ENCODE measurements around the gene MMP14. TPM values are rescaled to one million over a fixed set of nuclear protein-coding genes. Genes with fewer than 3 reads are reported as not detected.

MMP14 gene
- total and polyA plus RNA-seq, 12 donors, result 13.6 to 43.3 (median 21.8) TPM

- WGBS, 2 donors, result 60% methylated on average over 6 of the region's 6 CpGs
- H3K27me3 ChIP-seq, result no peaks in the 10 kb centered on the region
- no peaks in the 10 kb centered on the region for H3K36me3 ChIP-seq
- H3K27ac ChIP-seq, result no peak overlapping the region
- no peak overlapping the region for H3K4me3 ChIP-seq
- DNase-seq (no peak), ATAC-seq (no peak)
- intact Hi-C loops (cut with DNase I), result no loop called here
- H3K4me1 ChIP-seq, result peaks cover 0 to 17% (median 8%) of the 10 kb centered on the region in 9 donors
- TF ChIP-seq, protein P1, sequence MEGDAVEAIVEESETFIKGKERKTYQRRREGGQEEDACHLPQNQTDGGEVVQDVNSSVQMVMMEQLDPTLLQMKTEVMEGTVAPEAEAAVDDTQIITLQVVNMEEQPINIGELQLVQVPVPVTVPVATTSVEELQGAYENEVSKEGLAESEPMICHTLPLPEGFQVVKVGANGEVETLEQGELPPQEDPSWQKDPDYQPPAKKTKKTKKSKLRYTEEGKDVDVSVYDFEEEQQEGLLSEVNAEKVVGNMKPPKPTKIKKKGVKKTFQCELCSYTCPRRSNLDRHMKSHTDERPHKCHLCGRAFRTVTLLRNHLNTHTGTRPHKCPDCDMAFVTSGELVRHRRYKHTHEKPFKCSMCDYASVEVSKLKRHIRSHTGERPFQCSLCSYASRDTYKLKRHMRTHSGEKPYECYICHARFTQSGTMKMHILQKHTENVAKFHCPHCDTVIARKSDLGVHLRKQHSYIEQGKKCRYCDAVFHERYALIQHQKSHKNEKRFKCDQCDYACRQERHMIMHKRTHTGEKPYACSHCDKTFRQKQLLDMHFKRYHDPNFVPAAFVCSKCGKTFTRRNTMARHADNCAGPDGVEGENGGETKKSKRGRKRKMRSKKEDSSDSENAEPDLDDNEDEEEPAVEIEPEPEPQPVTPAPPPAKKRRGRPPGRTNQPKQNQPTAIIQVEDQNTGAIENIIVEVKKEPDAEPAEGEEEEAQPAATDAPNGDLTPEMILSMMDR (IDR thresholded peaks at IDR 0.05), result peak in 3 of 9 donors; percentile 16 to 35 (median 22)
- H3K9me3 ChIP-seq, result no peaks in the 10 kb centered on the region
These were observed 29.3 kb downstream of the MMP14 start for GRCh38 chr14:22865424-22866405.

GRCh38 chr14:22866874-22867273 lies 30.5 kb downstream of the MMP14 start:
- H3K36me3 ChIP-seq, result no peaks in the 10 kb centered on the region
- H3K9me3 ChIP-seq, result no peaks in the 10 kb centered on the region
- H3K27ac ChIP-seq, result no peak overlapping the region
- H3K4me3 ChIP-seq, result no peak overlapping the region
- H3K4me1 ChIP-seq, result peaks cover 0 to 21% (median 11%) of the 10 kb centered on the region in 9 donors
- TF ChIP-seq, protein P1 (IDR thresholded peaks at IDR 0.05), result no peak
- H3K27me3 ChIP-seq, result no peaks in the 10 kb centered on the region
- intact Hi-C loops (cut with DNase I), result no loop called here
- ATAC-seq (no peak), DNase-seq (no peak)
- WGBS, 2 donors, result 96 to 97% methylated on average over 5 of the region's 5 CpGs

- ATAC-seq (peak in 7 of 8 donors; percentile 1 to 26 (median 19)), DNase-seq (no peak)
- H3K36me3 ChIP-seq, result peaks cover 0 to 29% (median 21%) of the 10 kb centered on the region in 9 donors
- no peaks in the 10 kb centered on the region for H3K27me3 ChIP-seq
- H3K4me1 ChIP-seq, result peaks cover 2 to 33% (median 21%) of the 10 kb centered on the region in 9 donors
- peak overlapping the region; percentile 23 to 97 (median 86) for H3K4me3 ChIP-seq
- no peaks in the 10 kb centered on the region for H3K9me3 ChIP-seq
- TF ChIP-seq, protein P1 (IDR thresholded peaks at IDR 0.05), result no peak
- intact Hi-C loops (cut with DNase I), result loop anchor here in 2 of 10 donors (5.0 kb wide), 1 partner anchor 46 kb away; the partner anchor contains the start of gene RBM23 (in 2 of the 2)
- H3K27ac ChIP-seq, result peak overlapping the region; percentile 95 to 99 (median 98)
- 3 to 6% methylated on average over 1 of the region's 1 CpG for WGBS, 2 donors
These were observed 34.4 kb downstream of the MMP14 start for GRCh38 chr14:22870811-22871223.

- DNase-seq, result peak; percentile 92 to 95
- Histone ChIP-seq H3K4me3 (peak within 1 kb of the TSS; percentile 74 to 97 (median 90)), H3K9me3 (no peaks in the 10 kb centered on the region), H3K4me1 (peaks cover 2 to 30% (median 24%) of the 10 kb centered on the region in 9 donors), H3K27me3 (no peaks in the 10 kb centered on the region), H3K36me3 (peaks cover 0 to 35% (median 27%) of the 10 kb centered on the region in 9 donors), H3K27ac (peak within 1 kb of the TSS; percentile 95 to 99 (median 98))
- TF ChIP-seq, protein P1 (IDR thresholded peaks at IDR 0.05), result peak in 1 of 9 donors; percentile 7
- ATAC-seq, result peak; percentile 95 to 97 (median 96)
- intact Hi-C loops (cut with DNase I), result loop anchor here in 2 of 10 donors (2.0 to 5.0 kb wide), 2 partner anchors 29 to 46 kb away; partner anchors contain the start of gene RBM23 (in 2 of the 2)
- 0% methylated on average over 49 to 50 of the region's 50 CpGs for WGBS, 2 donors
These were observed 35.0 kb downstream of the MMP14 start, which contains the start of gene LRP10 for GRCh38 chr14:22871224-22872032. TSS of gene LRP10 (plus strand) at chr14:22871740. CDS start at chr14:22872304, 564 bp downstream.

All from heart right ventricle (tissue), 16 donors.